ENCODE measurements around the gene C1orf159. TPM values are rescaled to one million over a fixed set of nuclear protein-coding genes. Genes with fewer than 3 reads are reported as not detected.
A peak's percentile ranks its signal among the peaks of the same experiment; 100 is the strongest.

Gene C1orf159
- total RNA-seq, 2 experiments from 2014 or later, result 11.1 to 11.3 TPM

DNA sequence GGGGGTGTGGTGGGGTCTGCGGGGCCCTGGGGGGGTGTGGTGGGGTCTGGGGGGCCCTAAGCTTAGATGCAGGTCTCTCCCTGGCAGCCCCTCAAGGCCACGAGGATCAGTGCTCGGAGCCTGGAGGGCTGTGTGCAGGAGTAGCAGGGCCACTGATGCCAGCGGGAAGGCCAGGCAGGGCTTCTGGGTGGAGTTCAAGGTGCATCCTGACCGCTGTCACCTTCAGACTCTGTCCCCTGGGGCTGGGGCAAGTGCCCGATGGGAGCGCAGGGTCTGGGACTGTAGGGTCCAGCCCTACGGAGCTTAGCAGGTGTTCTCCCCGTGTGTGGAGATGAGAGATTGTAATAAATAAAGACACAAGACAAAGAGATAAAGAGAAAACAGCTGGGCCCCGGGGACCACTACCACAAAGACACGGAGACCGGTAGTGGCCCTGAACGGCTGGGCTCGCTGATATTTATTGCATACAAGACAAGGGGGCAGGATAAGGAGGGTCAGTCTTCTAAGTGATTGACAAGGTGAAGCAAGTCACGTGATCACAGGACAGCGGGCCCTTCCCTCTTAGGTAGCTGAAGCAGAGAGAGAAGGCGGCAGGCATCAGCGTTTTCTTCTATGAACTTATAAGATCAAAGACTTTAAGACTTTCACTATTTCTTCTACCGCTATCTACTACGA, 50.5 kb downstream of the C1orf159 start:
- peaks cover 28 to 31% of the 10 kb centered on the region in 2 experiments for H3K27me3 ChIP-seq (ENCODE audit: control insufficient read depth in 1 of 2, insufficient read depth in 2 of 2, low read length in 2 of 2)
- ChIA-PET POLR2A (no interaction called here), CTCF (no interaction called here)
- Mint-ChIP-seq H3K36me3 (ENCODE audit: low read depth) (no peaks in the 10 kb centered on the region), H3K9me3 (no peaks in the 10 kb centered on the region), H3K4me3 (peak overlapping the region; percentile 27), H3K27ac (no peak overlapping the region), H3K27me3 (peaks cover 19% of the 10 kb centered on the region), H3K4me1 (ENCODE audit: low read depth) (no peaks in the 10 kb centered on the region)
- intact Hi-C loops (cut with DNase I, micrococcal nuclease), result loop anchor here in 1 of 2 experiments (10.0 kb wide), 1 partner anchor 161 kb away; no protein-coding TSS in a partner anchor
- H3K36me3 ChIP-seq (ENCODE audit: insufficient read depth, low read length), result no peaks in the 10 kb centered on the region
- peaks cover 0 to 35% of the 10 kb centered on the region in 2 experiments for H3K9me3 ChIP-seq (ENCODE audit: control insufficient read depth in 1 of 2, insufficient read depth in 1 of 2, low read length in 2 of 2)
- no peak overlapping the region for H3K4me3 ChIP-seq (ENCODE audit: low read length)
- H3K4me1 ChIP-seq (ENCODE audit: insufficient read depth, low read length), result peaks cover 42% of the 10 kb centered on the region
- ATAC-seq (ENCODE audit: poor library complexity), result no peak
- no peak overlapping the region for H3K27ac ChIP-seq (ENCODE audit: low read depth in 1 of 2, low read length in 2 of 2)
- no peak for TF ChIP-seq CTCF (IDR thresholded peaks at IDR 0.05)
- DNase-seq, result peak in 1 of 14 experiments; percentile 28

DNA sequence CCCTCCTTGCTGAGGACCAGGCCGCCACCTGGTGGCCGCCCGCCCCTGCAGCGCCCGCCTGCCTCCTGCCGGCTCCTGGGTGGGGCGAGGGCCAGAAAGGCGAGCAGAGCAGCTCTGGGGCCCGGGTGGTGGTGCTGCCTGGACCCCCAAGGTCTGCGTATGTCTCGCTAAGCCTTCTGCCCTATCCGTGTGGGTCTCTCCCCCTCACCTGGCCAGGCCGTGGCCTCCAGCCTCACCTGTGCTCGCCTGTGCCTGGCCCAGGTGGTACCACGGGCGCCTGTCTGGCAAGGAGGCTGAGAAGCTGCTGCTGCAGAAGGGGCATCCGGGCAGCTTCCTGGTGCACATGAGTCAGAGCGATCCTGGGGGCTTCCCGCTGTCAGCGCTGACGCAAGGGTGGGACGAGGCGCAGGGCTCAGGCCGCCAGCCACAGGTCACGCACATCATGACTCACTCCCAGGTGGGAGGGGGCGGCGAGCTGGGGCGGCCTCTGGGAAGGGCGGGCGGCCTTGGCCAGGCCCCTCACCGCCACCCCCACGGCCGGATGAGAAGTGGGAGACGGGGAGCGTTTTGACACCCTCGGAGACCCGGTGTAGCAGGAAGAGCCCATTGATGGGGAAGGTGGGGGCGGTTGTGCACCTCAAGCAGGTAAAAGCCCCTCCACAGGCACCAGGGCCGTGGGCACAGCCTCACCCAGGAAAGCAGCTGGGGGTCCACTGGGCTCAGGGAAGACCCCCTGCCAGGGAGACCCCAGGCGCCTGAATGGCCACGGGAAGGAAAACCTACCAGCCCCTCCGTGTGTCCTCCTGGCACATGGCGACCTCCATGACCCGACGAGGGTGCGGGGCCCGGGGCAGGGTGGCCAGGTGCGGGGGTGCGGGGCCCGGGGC, 51.7 kb downstream of the C1orf159 start:
- Histone ChIP-seq H3K27ac (ENCODE audit: low read depth in 1 of 2, low read length in 2 of 2) (no peak overlapping the region), H3K9me3 (ENCODE audit: control insufficient read depth in 1 of 2, insufficient read depth in 1 of 2, low read length in 2 of 2) (peaks cover 0 to 39% of the 10 kb centered on the region in 2 experiments), H3K4me1 (ENCODE audit: insufficient read depth, low read length) (peaks cover 44% of the 10 kb centered on the region), H3K36me3 (ENCODE audit: insufficient read depth, low read length) (no peaks in the 10 kb centered on the region), H3K27me3 (ENCODE audit: control insufficient read depth in 1 of 2, insufficient read depth in 2 of 2, low read length in 2 of 2) (peaks cover 37 to 39% of the 10 kb centered on the region in 2 experiments), H3K4me3 (ENCODE audit: low read length) (no peak overlapping the region)
- Mint-ChIP-seq H3K4me1 (ENCODE audit: low read depth) (no peaks in the 10 kb centered on the region), H3K27ac (no peak overlapping the region), H3K4me3 (peak overlapping the region; percentile 25), H3K36me3 (ENCODE audit: low read depth) (no peaks in the 10 kb centered on the region), H3K27me3 (peaks cover 24% of the 10 kb centered on the region), H3K9me3 (no peaks in the 10 kb centered on the region)
- ATAC-seq (ENCODE audit: poor library complexity) (peak; percentile 39), DNase-seq (peak; percentile 47 to 94 (median 70))
- intact Hi-C loops (cut with DNase I, micrococcal nuclease), result loop anchor here (1.0 to 10.0 kb wide), 3 partner anchors 32 to 159 kb away; no protein-coding TSS in a partner anchor
- ChIA-PET CTCF (interaction anchor here (0.7 to 1.3 kb wide), 9 partner anchors 23 to 241 kb away, joined by 3 to 7 read pairs (median 3); partner anchors contain the start of genes AGRN and PLEKHN1), POLR2A (interaction anchor here (0.8 kb wide), 1 partner anchor 51 kb away, joined by 3 read pairs; the partner anchor contains the start of gene ISG15)
- peak; percentile 88 for TF ChIP-seq CTCF (IDR thresholded peaks at IDR 0.05)

GRCh38 chr1:1063261-1063944, 52.5 kb downstream of the C1orf159 start:
- Histone ChIP-seq H3K27me3 (ENCODE audit: control insufficient read depth in 1 of 2, insufficient read depth in 2 of 2, low read length in 2 of 2) (peaks cover 44 to 47% of the 10 kb centered on the region in 2 experiments), H3K4me3 (ENCODE audit: low read length) (no peak overlapping the region), H3K4me1 (ENCODE audit: insufficient read depth, low read length) (peaks cover 50% of the 10 kb centered on the region), H3K9me3 (ENCODE audit: control insufficient read depth in 1 of 2, insufficient read depth in 1 of 2, low read length in 2 of 2) (peaks cover 0 to 46% of the 10 kb centered on the region in 2 experiments), H3K36me3 (ENCODE audit: insufficient read depth, low read length) (no peaks in the 10 kb centered on the region), H3K27ac (ENCODE audit: low read depth in 1 of 2, low read length in 2 of 2) (no peak overlapping the region)
- intact Hi-C loops (cut with DNase I, micrococcal nuclease), result loop anchor here (1.0 to 10.0 kb wide), 3 partner anchors 31 to 159 kb away; no protein-coding TSS in a partner anchor
- Mint-ChIP-seq H3K4me1 (ENCODE audit: low read depth) (peaks cover 4% of the 10 kb centered on the region), H3K27ac (no peak overlapping the region), H3K9me3 (no peaks in the 10 kb centered on the region), H3K4me3 (no peak overlapping the region), H3K27me3 (peaks cover 30% of the 10 kb centered on the region), H3K36me3 (ENCODE audit: low read depth) (no peaks in the 10 kb centered on the region)
- DNase-seq, result no peak
- ChIA-PET CTCF (interaction anchor here (0.8 to 1.3 kb wide), 8 partner anchors 29 to 242 kb away, joined by 3 to 7 read pairs (median 3); partner anchors contain the start of genes AGRN and PLEKHN1), POLR2A (interaction anchor here (0.8 kb wide), 1 partner anchor 50 kb away, joined by 3 read pairs; the partner anchor contains the start of gene ISG15)
- no peak for TF ChIP-seq CTCF (IDR thresholded peaks at IDR 0.05)
- no peak for ATAC-seq (ENCODE audit: poor library complexity)
